ENCODE results near the gene KICS2.
"Not testable (repeated sequence)": the region's sequence is repeated elsewhere in the genome, so short reads cannot be mapped to it uniquely, and the experiment has no call there.

Gene KICS2

GRCh38 chr12:64203775-64204174 lies 18.3 kb downstream of the KICS2 start:
- TF ChIP-seq ZC3H10 (CRISPR knock-in tag; IDR thresholded peaks at IDR 0.05): no peak
- no peak for TF ChIP-seq BACH2 (CRISPR knock-in tag; IDR thresholded peaks at IDR 0.05; ENCODE audit: borderline replicate concordance)
- TF ChIP-seq ZNF70 (CRISPR knock-in tag; IDR thresholded peaks at IDR 0.05): no peak
- no peak for TF ChIP-seq ESRRG (CRISPR knock-in tag; IDR thresholded peaks at IDR 0.05)
- TF ChIP-seq, protein P1, sequence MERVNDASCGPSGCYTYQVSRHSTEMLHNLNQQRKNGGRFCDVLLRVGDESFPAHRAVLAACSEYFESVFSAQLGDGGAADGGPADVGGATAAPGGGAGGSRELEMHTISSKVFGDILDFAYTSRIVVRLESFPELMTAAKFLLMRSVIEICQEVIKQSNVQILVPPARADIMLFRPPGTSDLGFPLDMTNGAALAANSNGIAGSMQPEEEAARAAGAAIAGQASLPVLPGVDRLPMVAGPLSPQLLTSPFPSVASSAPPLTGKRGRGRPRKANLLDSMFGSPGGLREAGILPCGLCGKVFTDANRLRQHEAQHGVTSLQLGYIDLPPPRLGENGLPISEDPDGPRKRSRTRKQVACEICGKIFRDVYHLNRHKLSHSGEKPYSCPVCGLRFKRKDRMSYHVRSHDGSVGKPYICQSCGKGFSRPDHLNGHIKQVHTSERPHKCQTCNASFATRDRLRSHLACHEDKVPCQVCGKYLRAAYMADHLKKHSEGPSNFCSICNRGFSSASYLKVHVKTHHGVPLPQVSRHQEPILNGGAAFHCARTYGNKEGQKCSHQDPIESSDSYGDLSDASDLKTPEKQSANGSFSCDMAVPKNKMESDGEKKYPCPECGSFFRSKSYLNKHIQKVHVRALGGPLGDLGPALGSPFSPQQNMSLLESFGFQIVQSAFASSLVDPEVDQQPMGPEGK (CRISPR knock-in tag; IDR thresholded peaks at IDR 0.05; ENCODE audit: borderline replicate concordance): no peak
- TF ChIP-seq ZFP30 (CRISPR knock-in tag; IDR thresholded peaks at IDR 0.05): no peak
- no peak for TF ChIP-seq CSDC2 (CRISPR knock-in tag; IDR thresholded peaks at IDR 0.05)
- TF ChIP-seq ISL1 (CRISPR knock-in tag; IDR thresholded peaks at IDR 0.05): no peak
- no peak for TF ChIP-seq ZFP3 (CRISPR knock-in tag; IDR thresholded peaks at IDR 0.05)
- TF ChIP-seq SNAI2 (CRISPR knock-in tag; IDR thresholded peaks at IDR 0.05): no peak
- TF ChIP-seq RARB (CRISPR knock-in tag; IDR thresholded peaks at IDR 0.05): no peak
- no peak for TF ChIP-seq PPARA (CRISPR knock-in tag; IDR thresholded peaks at IDR 0.05; ENCODE audit: borderline replicate concordance)
- TF ChIP-seq GLIS3 (CRISPR knock-in tag; IDR thresholded peaks at IDR 0.05): no peak
- no peak for TF ChIP-seq ARNTL (CRISPR knock-in tag; IDR thresholded peaks at IDR 0.05; ENCODE audit: borderline replicate concordance, low read depth)
- no peak for TF ChIP-seq TCF4 (CRISPR knock-in tag; IDR thresholded peaks at IDR 0.05; ENCODE audit: borderline replicate concordance)
- TF ChIP-seq, protein P2, sequence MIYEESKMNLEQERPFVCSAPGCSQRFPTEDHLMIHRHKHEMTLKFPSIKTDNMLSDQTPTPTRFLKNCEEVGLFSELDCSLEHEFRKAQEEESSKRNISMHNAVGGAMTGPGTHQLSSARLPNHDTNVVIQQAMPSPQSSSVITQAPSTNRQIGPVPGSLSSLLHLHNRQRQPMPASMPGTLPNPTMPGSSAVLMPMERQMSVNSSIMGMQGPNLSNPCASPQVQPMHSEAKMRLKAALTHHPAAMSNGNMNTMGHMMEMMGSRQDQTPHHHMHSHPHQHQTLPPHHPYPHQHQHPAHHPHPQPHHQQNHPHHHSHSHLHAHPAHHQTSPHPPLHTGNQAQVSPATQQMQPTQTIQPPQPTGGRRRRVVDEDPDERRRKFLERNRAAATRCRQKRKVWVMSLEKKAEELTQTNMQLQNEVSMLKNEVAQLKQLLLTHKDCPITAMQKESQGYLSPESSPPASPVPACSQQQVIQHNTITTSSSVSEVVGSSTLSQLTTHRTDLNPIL (CRISPR knock-in tag; IDR thresholded peaks at IDR 0.05; ENCODE audit: low read depth): no peak
- TF ChIP-seq TSHZ2 (CRISPR knock-in tag; IDR thresholded peaks at IDR 0.05): no peak

GRCh38 chr12:64203036-64203435 lies 19.1 kb downstream of the KICS2 start:
- no peak for TF ChIP-seq TCF4 (CRISPR knock-in tag; IDR thresholded peaks at IDR 0.05; ENCODE audit: borderline replicate concordance)
- TF ChIP-seq ZNF565 (CRISPR knock-in tag; conservative IDR thresholded peaks at IDR 0.05; ENCODE audit: low read depth): no peak
- no peak for TF ChIP-seq ZFP3 (CRISPR knock-in tag; IDR thresholded peaks at IDR 0.05)
- TF ChIP-seq ESRRG (CRISPR knock-in tag; IDR thresholded peaks at IDR 0.05): no peak
- TF ChIP-seq ZC3H10 (CRISPR knock-in tag; IDR thresholded peaks at IDR 0.05): no peak
- no peak for TF ChIP-seq CSRNP3 (CRISPR knock-in tag; IDR thresholded peaks at IDR 0.05)
- no peak for TF ChIP-seq TSHZ2 (CRISPR knock-in tag; IDR thresholded peaks at IDR 0.05)
- no peak for TF ChIP-seq ARNTL (CRISPR knock-in tag; IDR thresholded peaks at IDR 0.05; ENCODE audit: borderline replicate concordance, low read depth)
- TF ChIP-seq, protein P2 (CRISPR knock-in tag; IDR thresholded peaks at IDR 0.05; ENCODE audit: low read depth): no peak
- no peak for TF ChIP-seq TOX (CRISPR knock-in tag; IDR thresholded peaks at IDR 0.05; ENCODE audit: borderline replicate concordance)
- no peak for TF ChIP-seq BACH2 (CRISPR knock-in tag; IDR thresholded peaks at IDR 0.05; ENCODE audit: borderline replicate concordance)
- TF ChIP-seq ZFP30 (CRISPR knock-in tag; IDR thresholded peaks at IDR 0.05): no peak
- no peak for TF ChIP-seq SNAI2 (CRISPR knock-in tag; IDR thresholded peaks at IDR 0.05)
- no peak for TF ChIP-seq POU6F1 (CRISPR knock-in tag; IDR thresholded peaks at IDR 0.05; ENCODE audit: borderline replicate concordance, low read depth)
- no peak for TF ChIP-seq RARB (CRISPR knock-in tag; IDR thresholded peaks at IDR 0.05)
- no peak for TF ChIP-seq ISL1 (CRISPR knock-in tag; IDR thresholded peaks at IDR 0.05)
- TF ChIP-seq, protein P1 (CRISPR knock-in tag; IDR thresholded peaks at IDR 0.05; ENCODE audit: borderline replicate concordance): no peak
- no peak for TF ChIP-seq CSDC2 (CRISPR knock-in tag; IDR thresholded peaks at IDR 0.05)
- TF ChIP-seq OSR1 (CRISPR knock-in tag; IDR thresholded peaks at IDR 0.05): no peak
- no peak for ATAC-seq

More at GRCh38 chr12:64203775-64204174, 18.3 kb downstream of the KICS2 start:
- no peak for ATAC-seq

GRCh38 chr12:64195841-64196240 lies 26.3 kb downstream of the KICS2 start:
- not testable (repeated sequence) for ATAC-seq
